Stimulated activated CD4-positive, alpha-beta T cell treated with anti-CD3 and anti-CD28 coated beads, Interleukin-2, amount 100 ng/mL, for 4 hours (primary cell): ENCODE results near the gene TRH.
"Not testable (repeated sequence)": the region's sequence is repeated elsewhere in the genome, so short reads cannot be mapped to it uniquely, and the experiment has no call there.

Experiments
- DNase-seq: peaks from one replicate; pipeline ENCODE4 v3.0.0-alpha.2; 2020; ENCODE audit warnings: low read depth

TRH gene

GRCh38 chr3:129965937-129966336, 8.6 kb upstream of the TRH start:
- no peak for DNase-seq

DNA sequence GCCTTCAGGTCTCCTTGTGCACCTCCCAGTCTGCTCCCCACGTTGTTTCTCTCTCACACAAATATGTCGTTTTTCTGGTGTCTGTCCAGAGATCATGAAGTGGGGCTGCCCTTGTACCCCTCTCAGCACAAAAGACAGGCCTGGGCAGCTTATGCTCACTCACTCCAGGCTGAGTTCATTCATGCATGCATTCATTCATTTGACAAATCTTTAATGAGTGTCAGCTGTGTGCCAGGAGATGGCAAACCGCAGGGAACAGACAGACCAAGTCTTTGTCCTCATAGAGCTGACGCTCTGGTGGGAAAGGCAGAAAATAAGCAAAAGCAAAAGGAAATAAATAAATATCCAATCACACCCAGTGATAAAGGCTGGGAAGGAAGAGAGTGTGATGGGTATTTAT, 7.6 kb upstream of the TRH start:
- no peak for DNase-seq

DNA sequence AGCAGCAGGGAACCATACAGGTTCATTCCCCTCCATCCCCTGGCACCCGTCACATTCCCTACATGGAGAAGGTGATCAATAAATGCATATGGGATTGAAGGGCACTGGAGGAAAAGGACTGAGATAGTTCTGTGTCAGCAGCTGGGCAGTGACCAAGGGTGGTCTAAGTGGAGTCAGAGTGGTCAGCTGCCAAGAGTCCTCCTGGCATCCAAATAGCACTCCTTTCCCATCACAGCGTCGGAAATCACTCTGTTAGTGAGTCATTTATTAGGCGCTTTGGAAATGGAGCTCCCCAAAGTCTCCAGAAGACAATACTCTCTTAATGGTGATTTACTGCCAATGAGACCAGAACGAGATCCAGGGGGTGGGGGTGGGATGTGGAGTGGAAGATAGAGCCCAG, 6.8 kb upstream of the TRH start:
- no peak for DNase-seq

DNA sequence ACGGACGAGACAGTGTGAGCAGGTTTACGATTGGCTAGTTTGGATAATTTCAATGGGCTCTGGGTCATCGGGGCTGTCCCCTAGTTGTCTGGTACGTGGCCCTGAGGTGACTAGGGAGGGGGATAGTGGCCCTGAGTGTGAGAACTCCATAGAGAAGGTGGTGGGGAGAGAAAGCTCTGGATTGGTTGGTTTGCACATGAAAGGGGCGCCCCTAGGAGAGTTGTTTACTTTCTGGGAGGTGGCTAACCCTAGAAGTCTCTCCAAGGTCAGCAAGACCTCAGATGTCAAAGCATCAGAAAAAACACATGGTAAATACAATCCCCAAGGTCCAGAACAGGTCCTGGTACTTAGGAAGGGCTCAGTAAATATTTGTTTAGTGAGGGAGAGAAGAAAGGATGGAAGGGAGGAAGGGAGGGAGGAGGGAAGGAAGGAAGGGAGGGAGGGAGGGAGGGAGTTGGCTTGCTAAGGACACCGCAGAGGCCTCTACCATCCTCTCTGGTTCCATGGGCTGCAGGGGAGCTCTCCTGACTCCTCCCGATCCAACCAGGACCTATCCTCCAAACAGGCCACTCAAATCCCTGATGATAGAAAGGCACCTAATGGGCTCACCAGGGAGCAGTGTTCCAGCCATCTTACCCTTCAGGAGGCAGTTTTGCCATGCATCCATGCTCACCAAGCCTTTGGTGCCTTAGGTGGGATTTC, 3.0 kb upstream of the TRH start:
- DNase-seq = no peak

DNA sequence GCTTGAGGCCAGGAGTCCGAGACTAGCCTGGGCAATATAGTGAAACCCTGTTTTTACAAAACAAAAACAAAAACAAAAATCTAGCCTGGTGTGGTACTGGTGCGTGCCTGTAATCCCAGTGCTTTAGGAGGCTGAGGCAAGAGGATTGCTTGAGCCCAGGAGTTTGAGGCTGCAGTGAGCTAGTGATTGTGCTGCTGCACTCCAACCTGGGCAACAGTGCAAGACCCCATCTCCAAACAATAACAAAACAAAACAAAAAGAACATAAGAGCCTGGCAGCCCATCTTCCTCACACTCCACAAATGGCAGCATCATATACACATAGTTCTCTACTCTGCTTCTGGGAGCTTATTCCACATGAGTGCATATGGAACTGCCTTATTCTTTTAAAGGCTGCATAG, 2.2 kb upstream of the TRH start:
- DNase-seq = no peak

- DNase-seq = no peak
These were observed 512 bp upstream of the TRH start for GRCh38 chr3:129973853-129974563.

DNA sequence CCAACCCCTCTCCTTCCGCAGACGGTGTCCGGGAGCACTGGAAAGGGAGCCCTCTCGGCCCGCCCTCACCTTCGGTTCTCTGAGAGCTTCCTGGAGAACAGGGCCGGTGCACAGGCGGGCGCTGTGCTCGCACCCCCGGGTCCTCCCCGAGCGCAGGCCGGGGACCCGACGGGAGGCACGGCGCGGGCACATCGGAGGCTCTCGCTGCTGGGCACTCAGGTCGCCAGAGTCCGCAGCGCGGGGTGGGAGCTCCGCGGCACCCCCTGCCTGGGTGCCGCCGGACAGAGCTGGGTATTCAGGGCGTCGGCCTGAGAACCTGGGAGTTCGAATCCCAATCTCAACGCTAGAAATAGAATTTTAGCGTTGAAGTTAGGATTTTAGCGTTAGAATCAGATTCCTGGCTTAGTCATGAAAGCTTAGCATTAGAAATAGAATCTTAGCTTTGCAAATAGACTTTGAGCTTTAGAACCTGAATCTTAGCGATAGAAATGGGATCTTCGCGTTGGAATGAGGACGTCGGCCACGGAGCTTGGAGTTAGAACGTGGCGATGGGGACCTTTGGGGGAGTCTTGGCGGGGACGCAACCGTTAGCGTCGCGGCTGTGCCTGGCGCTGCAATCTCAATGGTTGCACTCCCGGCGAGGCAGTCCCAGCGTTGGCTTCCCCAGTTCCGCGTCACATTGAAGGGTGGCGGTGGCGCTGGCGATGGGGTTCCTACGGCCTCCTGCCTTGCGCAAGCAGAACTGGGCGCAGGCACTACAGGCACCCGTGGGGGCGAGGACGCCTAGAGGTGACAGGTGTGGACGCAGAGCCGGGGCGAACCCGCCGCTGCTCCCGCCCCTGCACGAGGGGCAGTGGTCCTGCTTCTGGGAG, 549 bp downstream of the TRH start:
- no peak for DNase-seq

- DNase-seq = no peak
These were observed 1.2 kb downstream of the TRH start for GRCh38 chr3:129975705-129976048.

DNA sequence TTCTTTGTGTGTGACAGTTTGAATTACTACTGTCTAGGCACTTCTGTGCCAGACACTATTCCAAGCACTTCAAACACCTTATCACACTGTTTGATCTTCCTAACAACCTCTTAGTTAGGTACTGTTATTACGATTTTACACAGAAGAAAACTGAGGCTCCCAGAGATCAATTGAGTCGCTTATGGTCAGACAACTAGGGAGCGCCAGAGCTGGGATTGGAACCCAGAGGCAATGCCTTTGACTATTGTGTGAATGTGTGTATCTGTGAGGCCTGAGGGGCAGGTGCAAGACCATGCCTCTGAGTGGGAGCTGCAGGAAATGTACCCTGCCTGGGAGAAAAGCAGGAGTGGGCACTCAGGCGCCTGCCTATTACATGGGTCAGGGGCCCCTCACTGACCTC, 1.8 kb downstream of the TRH start:
- no peak for DNase-seq

- DNase-seq = no peak
These were observed 3.6 kb downstream of the TRH start for GRCh38 chr3:129978123-129978522.

DNA sequence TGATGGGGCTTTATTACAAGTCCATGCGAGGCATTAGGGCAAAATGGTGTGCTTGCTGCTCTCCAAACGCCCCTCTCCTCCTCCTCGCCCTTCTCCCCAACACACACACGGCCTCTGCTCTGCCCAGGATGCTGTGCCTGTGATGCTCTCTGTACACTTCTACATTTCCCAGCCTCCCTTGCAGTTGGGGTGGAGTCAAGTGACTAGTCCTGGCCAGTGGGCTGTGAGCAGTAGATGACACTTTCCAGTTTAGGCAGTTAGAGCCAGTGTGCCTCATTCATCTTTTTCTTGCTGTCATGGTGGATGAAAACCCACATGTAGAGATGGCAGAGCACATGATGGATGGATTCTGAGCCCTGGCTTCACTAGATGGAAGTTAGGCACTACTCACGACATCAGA, 5.4 kb downstream of the TRH start:
- no peak for DNase-seq

GRCh38 chr3:129983561-129983960, 9.0 kb downstream of the TRH start:
- DNase-seq = no peak

GRCh38 chr3:129984125-129984524, 9.6 kb downstream of the TRH start:
- DNase-seq = no peak

GRCh38 chr3:129985113-129985512, 10.6 kb downstream of the TRH start:
- no peak for DNase-seq

DNA sequence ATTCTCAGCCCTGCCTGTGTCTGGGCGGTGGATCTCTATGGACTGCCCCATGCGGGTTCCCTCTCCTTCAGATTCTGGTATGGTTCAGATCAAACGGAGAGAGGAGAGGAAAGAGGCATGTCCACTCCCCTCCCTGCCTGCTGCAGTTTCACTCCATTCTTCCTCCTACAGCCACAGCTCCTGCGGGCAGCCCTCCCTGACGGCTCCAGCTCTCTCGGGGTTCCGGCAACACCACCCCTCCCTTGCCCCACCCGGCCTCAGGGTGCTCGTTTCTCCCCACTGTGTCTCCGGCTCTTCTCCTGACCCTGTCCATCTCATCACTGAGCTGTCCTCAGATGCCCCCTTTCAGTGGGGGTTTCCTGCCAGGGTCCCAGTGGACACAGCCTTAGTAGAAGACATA, 13.9 kb downstream of the TRH start:
- DNase-seq = no peak

DNA sequence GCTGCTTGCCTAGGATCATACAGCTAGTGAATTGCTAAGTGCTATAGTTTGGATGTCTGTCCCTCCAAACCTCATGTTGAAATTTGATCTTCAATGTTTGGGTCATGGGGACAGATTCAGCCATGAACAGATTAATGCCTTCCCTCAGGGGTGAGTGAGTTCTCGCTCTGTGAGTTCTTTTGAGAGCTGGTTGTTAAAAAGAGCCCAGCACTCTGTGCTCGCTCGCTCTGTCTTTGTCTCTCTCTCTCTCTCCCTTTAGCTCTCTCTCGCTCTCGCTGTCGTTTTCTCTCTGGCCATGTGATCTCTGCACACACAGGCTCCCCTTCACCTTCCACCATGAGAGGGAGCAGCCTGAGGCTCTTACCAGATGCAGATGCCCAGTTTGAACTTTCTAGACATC, 14.9 kb downstream of the TRH start:
- DNase-seq = no peak

GRCh38 chr3:129992781-129993180, 18.3 kb downstream of the TRH start:
- DNase-seq = no peak

DNA sequence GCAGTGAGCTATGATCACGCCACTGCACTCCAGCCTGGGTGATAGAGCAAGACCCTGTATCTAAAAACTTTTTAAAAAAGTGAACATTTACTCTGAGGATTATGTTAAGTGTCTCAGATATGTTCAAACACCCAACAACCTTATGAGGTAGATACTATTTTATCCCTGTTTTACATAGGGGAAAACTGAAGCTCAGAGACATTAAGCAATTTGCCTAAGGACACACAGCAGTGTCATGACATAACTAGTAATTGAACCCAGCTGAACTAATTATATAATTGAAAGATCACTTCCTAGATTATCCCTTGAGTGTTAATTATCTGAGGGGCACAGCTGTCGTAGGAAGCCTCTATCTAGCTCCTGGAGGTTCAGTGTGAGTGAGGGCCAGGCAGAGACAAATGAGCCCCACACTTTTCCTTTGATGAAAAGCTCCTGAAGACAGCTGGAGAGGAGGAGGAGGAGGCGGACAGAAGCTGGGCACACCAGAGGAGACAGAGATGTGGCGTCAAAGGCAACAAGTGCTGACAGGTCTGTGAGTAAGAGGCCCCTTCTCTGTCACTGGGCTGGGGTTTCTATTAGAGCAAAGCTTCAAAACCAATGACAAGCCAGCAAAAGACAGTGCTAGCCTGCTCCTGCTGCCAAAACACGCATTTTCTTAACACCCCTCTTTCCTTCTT, 20.5 kb downstream of the TRH start:
- DNase-seq = no peak

GRCh38 chr3:129996073-129996472, 21.6 kb downstream of the TRH start:
- no peak for DNase-seq

- not testable (repeated sequence) for DNase-seq
These were observed 24.7 kb downstream of the TRH start for GRCh38 chr3:129999176-129999575.

- DNase-seq = peak; percentile 34
These were observed 28.4 kb downstream of the TRH start for GRCh38 chr3:130002666-130003598.
